ENCODE data around the gene KPNB1.

KPNB1 gene

DNA sequence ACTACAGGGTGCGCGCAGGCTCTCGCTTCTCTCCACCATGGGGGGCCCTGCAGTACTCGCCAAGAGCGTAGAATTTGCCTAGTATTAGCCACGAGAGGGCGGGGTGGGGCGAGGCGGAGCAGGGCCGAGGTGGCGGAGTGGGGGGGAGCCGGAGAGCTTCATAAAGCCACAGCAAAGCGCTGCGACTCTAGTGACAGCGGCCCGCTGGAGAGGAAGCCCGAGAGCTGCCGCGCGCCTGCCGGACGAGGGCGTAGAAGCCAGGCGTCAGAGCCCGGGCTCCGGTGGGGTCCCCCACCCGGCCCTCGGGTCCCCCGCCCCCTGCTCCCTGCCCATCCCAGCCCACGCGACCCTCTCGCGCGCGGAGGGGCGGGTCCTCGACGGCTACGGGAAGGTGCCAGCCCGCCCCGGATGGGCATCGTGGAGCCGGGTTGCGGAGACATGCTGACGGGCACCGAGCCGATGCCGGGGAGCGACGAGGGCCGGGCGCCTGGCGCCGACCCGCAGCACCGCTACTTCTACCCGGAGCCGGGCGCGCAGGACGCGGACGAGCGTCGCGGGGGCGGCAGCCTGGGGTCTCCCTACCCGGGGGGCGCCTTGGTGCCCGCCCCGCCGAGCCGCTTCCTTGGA is 83.4 kb downstream of the KPNB1 start, which contains the start of gene TBX21:
Gene TBX21, plus strand, starts transcription at position 190 of the 627 bp plus-strand sequence. Its CDS starts 219 bp downstream, at position 409.
- FAIRE-seq = no peak

- no peak for FAIRE-seq
Observed at GRCh38 chr17:47733674-47734410, 84.1 kb downstream of the KPNB1 start.

DNA sequence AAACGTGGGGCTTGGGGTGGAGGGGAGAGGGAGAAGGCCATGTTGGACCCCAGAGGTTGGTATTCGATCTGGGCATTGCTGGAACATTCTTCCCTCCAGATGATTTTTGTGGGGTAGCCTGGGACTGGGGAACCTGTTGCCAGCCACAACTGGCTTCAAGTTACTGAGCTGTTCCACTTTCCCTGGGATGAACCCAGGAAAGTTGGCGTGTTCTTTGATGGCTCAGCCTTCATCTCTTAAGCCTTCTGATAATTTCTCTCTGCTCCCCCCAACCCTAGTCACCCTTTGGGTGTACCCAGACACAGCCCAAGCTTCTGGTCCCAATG is 85.4 kb downstream of the KPNB1 start:
- FAIRE-seq = no peak

All from colon (tissue), 2 donors.